22Rv1 (cell line): Measurements from ENCODE around the gene A4GALT.

Source experiments
- ZFX ChIP-seq: fragments of 450-650 bp; IDR thresholded peaks from 2 replicates; pipeline ENCODE4 v1.6.1; 2017; ENCODE audit warnings: antibody characterized with exemption, borderline replicate concordance
- TF ChIP-seq, protein P1 (sequence below): fragments of 450-650 bp; IDR thresholded peaks from 2 replicates; pipeline ENCODE4 v1.5.1; 2017; ENCODE audit warnings: mild to moderate bottlenecking

GRCh38 chr22:42683578-42684283 lies 36.9 kb downstream of the A4GALT start:
- TF ChIP-seq, protein P1, sequence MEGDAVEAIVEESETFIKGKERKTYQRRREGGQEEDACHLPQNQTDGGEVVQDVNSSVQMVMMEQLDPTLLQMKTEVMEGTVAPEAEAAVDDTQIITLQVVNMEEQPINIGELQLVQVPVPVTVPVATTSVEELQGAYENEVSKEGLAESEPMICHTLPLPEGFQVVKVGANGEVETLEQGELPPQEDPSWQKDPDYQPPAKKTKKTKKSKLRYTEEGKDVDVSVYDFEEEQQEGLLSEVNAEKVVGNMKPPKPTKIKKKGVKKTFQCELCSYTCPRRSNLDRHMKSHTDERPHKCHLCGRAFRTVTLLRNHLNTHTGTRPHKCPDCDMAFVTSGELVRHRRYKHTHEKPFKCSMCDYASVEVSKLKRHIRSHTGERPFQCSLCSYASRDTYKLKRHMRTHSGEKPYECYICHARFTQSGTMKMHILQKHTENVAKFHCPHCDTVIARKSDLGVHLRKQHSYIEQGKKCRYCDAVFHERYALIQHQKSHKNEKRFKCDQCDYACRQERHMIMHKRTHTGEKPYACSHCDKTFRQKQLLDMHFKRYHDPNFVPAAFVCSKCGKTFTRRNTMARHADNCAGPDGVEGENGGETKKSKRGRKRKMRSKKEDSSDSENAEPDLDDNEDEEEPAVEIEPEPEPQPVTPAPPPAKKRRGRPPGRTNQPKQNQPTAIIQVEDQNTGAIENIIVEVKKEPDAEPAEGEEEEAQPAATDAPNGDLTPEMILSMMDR = no peak
- TF ChIP-seq ZFX = no peak
